ENCODE results near the gene SMCP. TPM values are rescaled to one million over a fixed set of nuclear protein-coding genes. Genes with fewer than 3 reads are reported as not detected.

Gene SMCP
- total RNA-seq, 4 donors from 2014 or later: not detected

DNA sequence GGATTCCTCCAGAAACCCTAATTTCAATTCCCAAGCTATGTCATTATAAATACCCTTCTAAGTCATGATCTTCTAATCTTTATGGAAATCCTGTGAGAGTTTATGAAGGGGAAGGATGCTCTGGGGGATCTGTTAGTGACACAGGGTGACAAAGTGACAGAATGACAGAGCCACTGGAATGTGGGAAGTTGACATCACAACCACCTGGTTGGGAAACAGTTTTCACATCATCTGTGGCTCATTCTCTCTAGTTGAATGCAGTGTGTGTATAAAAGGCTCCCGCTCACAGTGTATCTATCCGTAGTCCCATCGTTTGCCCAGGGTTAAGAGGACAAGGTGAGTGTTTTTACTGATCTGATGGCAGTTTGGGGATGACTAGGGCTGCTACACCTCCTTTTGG, 18.4 kb upstream of the SMCP start, which contains the start of gene LCE7A:
TSS of gene LCE7A (plus strand) at position 301 of the 400 bp plus-strand sequence. CDS start 702 bp downstream, outside the sequence.
- intact Hi-C loops (cut with DNase I; ENCODE audit: low total_unique reads): no loop called here
- DNase-seq: no peak
- no peak within 1 kb of the TSS for H3K27ac ChIP-seq
- TF ChIP-seq POLR2A (IDR thresholded peaks at IDR 0.05): no peak
- TF ChIP-seq, protein P1, sequence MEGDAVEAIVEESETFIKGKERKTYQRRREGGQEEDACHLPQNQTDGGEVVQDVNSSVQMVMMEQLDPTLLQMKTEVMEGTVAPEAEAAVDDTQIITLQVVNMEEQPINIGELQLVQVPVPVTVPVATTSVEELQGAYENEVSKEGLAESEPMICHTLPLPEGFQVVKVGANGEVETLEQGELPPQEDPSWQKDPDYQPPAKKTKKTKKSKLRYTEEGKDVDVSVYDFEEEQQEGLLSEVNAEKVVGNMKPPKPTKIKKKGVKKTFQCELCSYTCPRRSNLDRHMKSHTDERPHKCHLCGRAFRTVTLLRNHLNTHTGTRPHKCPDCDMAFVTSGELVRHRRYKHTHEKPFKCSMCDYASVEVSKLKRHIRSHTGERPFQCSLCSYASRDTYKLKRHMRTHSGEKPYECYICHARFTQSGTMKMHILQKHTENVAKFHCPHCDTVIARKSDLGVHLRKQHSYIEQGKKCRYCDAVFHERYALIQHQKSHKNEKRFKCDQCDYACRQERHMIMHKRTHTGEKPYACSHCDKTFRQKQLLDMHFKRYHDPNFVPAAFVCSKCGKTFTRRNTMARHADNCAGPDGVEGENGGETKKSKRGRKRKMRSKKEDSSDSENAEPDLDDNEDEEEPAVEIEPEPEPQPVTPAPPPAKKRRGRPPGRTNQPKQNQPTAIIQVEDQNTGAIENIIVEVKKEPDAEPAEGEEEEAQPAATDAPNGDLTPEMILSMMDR (IDR thresholded peaks at IDR 0.05): no peak
- no peak within 1 kb of the TSS for H3K4me3 ChIP-seq
- H3K36me3 ChIP-seq: no peaks in the 10 kb centered on the region
- H3K9me3 ChIP-seq: no peaks in the 10 kb centered on the region
- H3K27me3 ChIP-seq: no peaks in the 10 kb centered on the region
- H3K4me1 ChIP-seq: no peaks in the 10 kb centered on the region

DNA sequence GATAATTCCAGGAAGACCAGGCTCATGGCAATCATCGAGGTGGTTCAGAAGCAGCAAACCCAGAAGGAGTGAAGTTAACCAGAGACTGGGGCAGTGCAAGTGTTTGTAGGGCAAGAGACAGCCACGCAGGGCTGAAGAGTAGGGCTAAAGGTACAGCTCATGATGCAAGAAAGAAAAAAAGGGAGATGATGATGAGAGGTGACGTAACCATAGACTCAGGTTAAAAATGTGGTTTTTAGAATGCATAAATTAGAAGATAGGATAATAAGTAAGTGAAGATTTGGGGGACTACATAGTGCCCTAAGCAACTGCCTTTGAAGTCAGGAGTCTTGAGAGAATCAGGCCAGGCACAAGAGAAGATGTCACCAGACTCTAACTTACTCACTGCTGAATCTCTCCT, 18.0 kb upstream of the SMCP start:
- DNase-seq: no peak
- intact Hi-C loops (cut with DNase I; ENCODE audit: low total_unique reads): no loop called here
- Histone ChIP-seq H3K9me3 (no peaks in the 10 kb centered on the region), H3K4me3 (no peak overlapping the region), H3K27ac (no peak overlapping the region), H3K27me3 (no peaks in the 10 kb centered on the region), H3K4me1 (no peaks in the 10 kb centered on the region), H3K36me3 (no peaks in the 10 kb centered on the region)
- TF ChIP-seq, protein P1 (IDR thresholded peaks at IDR 0.05): no peak
- no peak for TF ChIP-seq POLR2A (IDR thresholded peaks at IDR 0.05)

DNA sequence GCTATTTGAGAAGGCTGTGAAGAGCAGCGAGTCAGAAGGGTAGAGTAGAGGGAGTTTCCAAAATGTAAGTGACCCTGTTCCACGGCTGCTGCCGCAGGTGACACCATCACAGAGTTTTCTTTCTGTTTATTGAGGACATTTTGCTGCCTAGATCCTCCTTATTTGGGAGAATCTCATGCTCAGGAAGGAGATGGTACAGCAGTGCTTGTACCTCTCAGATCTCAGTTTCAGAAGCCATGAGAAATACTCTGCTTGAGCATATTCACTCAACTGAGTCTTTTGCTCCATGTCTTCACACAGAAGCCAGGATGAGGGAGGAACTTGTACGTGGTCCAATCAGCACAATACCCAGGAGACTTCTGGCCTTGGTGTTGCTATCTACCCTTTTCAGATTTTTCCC, 16.7 kb upstream of the SMCP start:
- intact Hi-C loops (cut with DNase I; ENCODE audit: low total_unique reads): no loop called here
- no peak for DNase-seq
- no peak overlapping the region for H3K27ac ChIP-seq
- H3K36me3 ChIP-seq: no peaks in the 10 kb centered on the region
- TF ChIP-seq, protein P1 (IDR thresholded peaks at IDR 0.05): no peak
- TF ChIP-seq POLR2A (IDR thresholded peaks at IDR 0.05): no peak
- no peaks in the 10 kb centered on the region for H3K27me3 ChIP-seq
- H3K4me1 ChIP-seq: no peaks in the 10 kb centered on the region
- H3K4me3 ChIP-seq: no peak overlapping the region
- H3K9me3 ChIP-seq: no peaks in the 10 kb centered on the region

DNA sequence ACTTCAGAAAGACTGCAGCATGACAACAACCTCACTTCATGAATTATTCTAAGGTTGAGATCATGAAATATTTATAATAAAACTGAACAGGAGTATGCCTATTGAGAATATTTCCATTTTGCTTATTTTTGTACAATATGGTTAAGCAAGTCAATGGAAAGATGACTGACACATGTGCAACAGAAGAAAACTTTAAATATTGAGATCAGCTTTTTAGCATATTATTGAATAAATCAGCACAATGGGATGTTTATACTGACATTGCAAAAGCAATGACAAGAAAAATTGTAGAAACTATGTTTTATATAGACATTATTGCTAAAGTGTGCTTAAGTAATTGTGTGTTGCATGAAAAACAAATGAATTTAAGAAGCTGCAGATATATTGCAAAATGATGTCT, 13.7 kb upstream of the SMCP start:
- Histone ChIP-seq H3K9me3 (no peaks in the 10 kb centered on the region), H3K4me1 (no peaks in the 10 kb centered on the region), H3K27ac (no peak overlapping the region), H3K36me3 (no peaks in the 10 kb centered on the region), H3K4me3 (no peak overlapping the region), H3K27me3 (no peaks in the 10 kb centered on the region)
- no peak for DNase-seq
- intact Hi-C loops (cut with DNase I; ENCODE audit: low total_unique reads): no loop called here
- TF ChIP-seq POLR2A (IDR thresholded peaks at IDR 0.05): no peak
- TF ChIP-seq, protein P1 (IDR thresholded peaks at IDR 0.05): no peak

DNA sequence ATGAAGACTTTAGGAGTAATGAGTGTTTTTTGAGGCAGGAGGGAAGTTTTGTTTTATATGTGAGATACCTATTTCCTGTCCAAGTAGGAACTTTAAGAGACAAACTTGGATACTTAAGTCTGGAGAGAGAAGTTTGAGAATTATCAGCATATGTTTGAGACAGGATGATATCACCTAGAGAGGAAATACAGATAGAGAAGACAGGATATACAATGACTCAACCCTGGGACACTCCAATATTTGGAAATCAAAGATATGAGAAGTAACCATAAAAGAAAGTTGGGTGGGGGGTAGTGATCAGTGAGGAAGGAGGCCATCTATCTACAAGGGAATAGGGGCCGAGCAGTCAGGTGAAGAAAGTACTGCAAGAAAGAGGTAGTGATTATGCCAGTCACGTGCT, 11.8 kb upstream of the SMCP start:
- no peak for TF ChIP-seq POLR2A (IDR thresholded peaks at IDR 0.05)
- Histone ChIP-seq H3K27me3 (no peaks in the 10 kb centered on the region), H3K4me1 (no peaks in the 10 kb centered on the region), H3K9me3 (no peaks in the 10 kb centered on the region), H3K36me3 (no peaks in the 10 kb centered on the region), H3K4me3 (no peak overlapping the region), H3K27ac (no peak overlapping the region)
- intact Hi-C loops (cut with DNase I; ENCODE audit: low total_unique reads): no loop called here
- DNase-seq: no peak

DNA sequence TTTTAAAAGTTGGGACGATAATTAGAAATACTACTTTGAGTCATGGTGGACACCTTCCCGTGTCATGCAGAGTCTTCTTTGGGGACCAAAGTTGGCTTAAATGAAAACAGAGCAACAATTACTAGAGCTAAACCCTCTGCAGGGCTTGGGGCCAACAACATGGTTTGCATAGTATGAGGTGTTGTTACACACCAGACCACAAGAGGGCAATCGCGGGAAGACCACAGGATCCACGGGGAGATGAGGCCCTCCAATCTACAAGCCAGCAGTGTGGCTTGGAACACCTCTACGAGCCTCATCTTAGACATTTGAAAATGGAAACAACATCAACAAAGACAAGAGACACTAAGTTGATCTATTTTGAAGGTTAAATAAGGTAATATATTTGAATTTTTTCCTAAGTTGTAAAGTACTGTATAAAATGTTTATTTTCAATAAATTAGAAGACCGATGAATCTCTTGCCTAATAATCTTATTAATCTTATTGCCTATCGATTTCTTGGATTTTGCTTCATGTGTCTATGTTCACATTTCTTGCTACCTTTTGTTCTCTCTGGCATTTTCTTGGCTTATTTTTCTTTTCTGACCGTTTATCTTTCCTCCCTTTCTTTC, 8.2 kb upstream of the SMCP start:
- no peak overlapping the region for H3K27ac ChIP-seq
- no peaks in the 10 kb centered on the region for H3K27me3 ChIP-seq
- no peaks in the 10 kb centered on the region for H3K9me3 ChIP-seq
- TF ChIP-seq, protein P1 (IDR thresholded peaks at IDR 0.05): peak; percentile 13 to 33 (median 26)
- TF ChIP-seq POLR2A (IDR thresholded peaks at IDR 0.05): no peak
- H3K36me3 ChIP-seq: no peaks in the 10 kb centered on the region
- DNase-seq: peak in 1 of 2 donors; percentile 17
- no peak overlapping the region for H3K4me3 ChIP-seq
- intact Hi-C loops (cut with DNase I; ENCODE audit: low total_unique reads): no loop called here
- no peaks in the 10 kb centered on the region for H3K4me1 ChIP-seq
